Hepatocyte (in vitro differentiated cells): ENCODE measurements around the gene P2RY2. TPM values are rescaled to one million over a fixed set of nuclear protein-coding genes. Genes with fewer than 3 reads are reported as not detected.

ENCODE experiments used
- DNase-seq: peaks from one replicate; pipeline ENCODE4 v3.0.0-alpha.2; 2016; ENCODE audit warnings: low spot score
- H2AFZ ChIP-seq: fragments of 200-600 bp; sonication (generic); 2 replicates; pipeline ENCODE4 v1.6.0; 2016; ENCODE audit warnings: antibody characterized with exemption, mild to moderate bottlenecking
- H3K27ac ChIP-seq: fragments of 200-600 bp; sonication (generic); 2 replicates; pipeline ENCODE4 v1.5.1; 2016; ENCODE audit warnings: mild to moderate bottlenecking
- H3K27me3 ChIP-seq: fragments of 200-600 bp; sonication (generic); 2 replicates; pipeline ENCODE4 v1.6.1; 2016
- H3K36me3 ChIP-seq: fragments of 200-600 bp; sonication (generic); replicated peaks from 2 replicates; pipeline ENCODE4 v1.5.1; 2016; ENCODE audit warnings: low read depth; ENCODE audit not compliant: insufficient read depth
- H3K4me1 ChIP-seq: fragments of 200-600 bp; sonication (generic); 2 replicates; pipeline ENCODE4 v1.5.1; 2016; ENCODE audit warnings: mild to moderate bottlenecking, moderate library complexity; ENCODE audit not compliant: insufficient read depth
- H3K4me2 ChIP-seq: fragments of 200-600 bp; sonication (generic); 2 replicates; pipeline ENCODE4 v1.6.0; 2016
- H3K4me3 ChIP-seq: fragments of 200-600 bp; sonication (generic); 2 replicates; pipeline ENCODE4 v1.5.1; 2016; ENCODE audit warnings: mild to moderate bottlenecking
- H3K79me2 ChIP-seq: fragments of 200-600 bp; sonication (generic); 2 replicates; pipeline ENCODE4 v1.6.0; 2017; ENCODE audit warnings: mild to moderate bottlenecking
- H3K9me2 ChIP-seq: fragments of 200-600 bp; sonication (generic); replicated peaks from 2 replicates; pipeline ENCODE4 v1.6.0; 2017; ENCODE audit warnings: mild to moderate bottlenecking; ENCODE audit not compliant: insufficient read depth
- H3K9me3 ChIP-seq: fragments of 200-600 bp; sonication (generic); 2 replicates; pipeline ENCODE4 v1.5.1; 2016; ENCODE audit warnings: low read depth, mild to moderate bottlenecking
- H4K20me1 ChIP-seq: fragments of 200-600 bp; sonication (generic); 2 replicates; pipeline ENCODE4 v1.6.0; 2016; ENCODE audit warnings: mild to moderate bottlenecking; ENCODE audit not compliant: insufficient read depth, poor library complexity, severe bottlenecking
- EZH2 ChIP-seq: fragments of 200-600 bp; sonication (generic); IDR thresholded peaks from 2 replicates; pipeline ENCODE4 v1.6.1; 2016; ENCODE audit warnings: antibody characterized with exemption, mild to moderate bottlenecking, borderline replicate concordance
- EZH2phosphoT487 ChIP-seq: fragments of 200-600 bp; sonication (generic); IDR thresholded peaks from one replicate; pipeline ENCODE4 v1.6.1; 2018; ENCODE audit warnings: antibody characterized with exemption, mild to moderate bottlenecking, low read depth, moderate library complexity; ENCODE audit not compliant: unreplicated experiment, severe bottlenecking
- WGBS: methylation state at CpG from one replicate; pipeline ENCODE4 v1.1.6; 2016; ENCODE audit warnings: low lambda C conversion rate; ENCODE audit errors: missing lambda C conversion rate; 5-methylcytosine and 5-hydroxymethylcytosine counted together
- polyA plus RNA-seq: library from polyadenylated mRNA; unstranded; fragments of >200 nt; fragmentation: Nextera tagmentation; extraction: Ambion mirVana; gene quantifications from 2 replicates; pipeline ENCODE4 v1.2.1, GENCODE V29; 2016
- total RNA-seq: library from RNA; depleted of rRNA; stranded (reverse); fragments of >200 nt; gene quantifications from 2 replicates; pipeline ENCODE4 v1.2.3, GENCODE V29; 2014
- TF ChIP-seq, protein P1 (sequence below): fragments of 200-600 bp; sonication (generic); IDR thresholded peaks from 2 replicates; pipeline ENCODE4 v1.5.1; 2016; ENCODE audit warnings: antibody characterized with exemption, mild to moderate bottlenecking; ENCODE audit not compliant: poor library complexity

The P2RY2 gene
- total and polyA plus RNA-seq, 2 experiments from 2014 or later: 2.5 to 6.3 TPM

DNA sequence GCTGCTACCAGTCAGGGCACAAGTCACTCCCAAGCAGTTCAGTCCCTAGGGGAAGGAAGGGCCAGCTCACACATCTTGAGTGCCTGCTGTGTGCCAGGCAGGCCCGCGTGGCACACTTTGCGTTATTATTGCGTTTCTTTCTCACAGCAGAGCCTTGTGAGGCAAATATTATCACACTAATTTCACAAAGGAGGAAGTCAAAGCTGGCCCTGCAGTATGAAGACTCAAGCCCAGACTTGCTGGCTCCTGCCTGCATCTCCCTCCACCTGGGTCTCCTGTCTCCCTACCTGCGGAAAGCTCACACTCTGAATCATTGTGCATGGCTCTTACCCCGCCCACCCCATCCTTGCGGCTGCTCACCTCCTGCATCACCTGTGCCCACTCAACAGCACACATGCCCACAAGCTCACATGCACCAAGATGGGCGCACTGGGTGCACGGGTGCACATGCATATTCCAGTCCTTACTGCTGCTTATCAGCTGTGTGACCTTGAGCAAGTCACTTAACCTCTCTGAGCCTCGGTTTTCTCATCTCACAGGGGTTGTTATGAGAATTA lies 31.7 kb upstream of the P2RY2 start:
- no peak for DNase-seq
- Histone ChIP-seq H3K27ac (no peak overlapping the region), H3K9me2 (no peaks in the 10 kb centered on the region), H3K4me2 (no peak overlapping the region), H3K36me3 (no peaks in the 10 kb centered on the region), H2AFZ (no peak overlapping the region), H3K27me3 (no peaks in the 10 kb centered on the region), H3K9me3 (no peaks in the 10 kb centered on the region), H3K4me3 (no peak overlapping the region), H3K4me1 (no peaks in the 10 kb centered on the region), H3K79me2 (no peaks in the 10 kb centered on the region), H4K20me1 (no peaks in the 10 kb centered on the region)
- 87% methylated on average over 10 of the region's 10 CpGs for WGBS
- no peak for TF ChIP-seq EZH2phosphoT487

DNA sequence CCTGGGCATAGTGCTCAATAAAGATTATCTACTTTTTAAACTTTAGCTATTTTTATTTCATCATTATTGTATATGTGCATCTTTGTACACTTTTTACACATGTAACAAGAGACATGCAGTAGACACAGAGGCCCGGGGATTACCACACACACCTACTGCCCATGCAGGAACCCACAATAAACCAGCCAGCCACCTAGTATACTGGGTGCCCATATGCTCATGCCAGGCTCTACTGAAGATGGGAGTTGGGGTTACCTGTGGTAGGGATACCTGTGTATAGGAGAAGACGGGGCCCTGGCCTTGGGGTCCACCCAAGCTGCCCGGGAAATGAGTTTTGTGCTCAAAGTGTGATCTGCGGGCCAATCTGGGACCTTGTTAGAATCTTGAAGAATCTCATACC lies 31.2 kb upstream of the P2RY2 start:
- H3K9me2 ChIP-seq: no peaks in the 10 kb centered on the region
- no peak for DNase-seq
- 57% methylated on average over 4 of the region's 4 CpGs for WGBS
- H3K79me2 ChIP-seq: no peaks in the 10 kb centered on the region
- H2AFZ ChIP-seq: no peak overlapping the region
- no peak overlapping the region for H3K4me3 ChIP-seq
- no peaks in the 10 kb centered on the region for H3K9me3 ChIP-seq
- H4K20me1 ChIP-seq: no peaks in the 10 kb centered on the region
- no peaks in the 10 kb centered on the region for H3K36me3 ChIP-seq
- H3K4me2 ChIP-seq: no peak overlapping the region
- H3K4me1 ChIP-seq: no peaks in the 10 kb centered on the region
- no peak overlapping the region for H3K27ac ChIP-seq
- TF ChIP-seq, protein P1, sequence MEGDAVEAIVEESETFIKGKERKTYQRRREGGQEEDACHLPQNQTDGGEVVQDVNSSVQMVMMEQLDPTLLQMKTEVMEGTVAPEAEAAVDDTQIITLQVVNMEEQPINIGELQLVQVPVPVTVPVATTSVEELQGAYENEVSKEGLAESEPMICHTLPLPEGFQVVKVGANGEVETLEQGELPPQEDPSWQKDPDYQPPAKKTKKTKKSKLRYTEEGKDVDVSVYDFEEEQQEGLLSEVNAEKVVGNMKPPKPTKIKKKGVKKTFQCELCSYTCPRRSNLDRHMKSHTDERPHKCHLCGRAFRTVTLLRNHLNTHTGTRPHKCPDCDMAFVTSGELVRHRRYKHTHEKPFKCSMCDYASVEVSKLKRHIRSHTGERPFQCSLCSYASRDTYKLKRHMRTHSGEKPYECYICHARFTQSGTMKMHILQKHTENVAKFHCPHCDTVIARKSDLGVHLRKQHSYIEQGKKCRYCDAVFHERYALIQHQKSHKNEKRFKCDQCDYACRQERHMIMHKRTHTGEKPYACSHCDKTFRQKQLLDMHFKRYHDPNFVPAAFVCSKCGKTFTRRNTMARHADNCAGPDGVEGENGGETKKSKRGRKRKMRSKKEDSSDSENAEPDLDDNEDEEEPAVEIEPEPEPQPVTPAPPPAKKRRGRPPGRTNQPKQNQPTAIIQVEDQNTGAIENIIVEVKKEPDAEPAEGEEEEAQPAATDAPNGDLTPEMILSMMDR: no peak
- no peak for TF ChIP-seq EZH2phosphoT487
- no peak for TF ChIP-seq EZH2
- H3K27me3 ChIP-seq: no peaks in the 10 kb centered on the region

DNA sequence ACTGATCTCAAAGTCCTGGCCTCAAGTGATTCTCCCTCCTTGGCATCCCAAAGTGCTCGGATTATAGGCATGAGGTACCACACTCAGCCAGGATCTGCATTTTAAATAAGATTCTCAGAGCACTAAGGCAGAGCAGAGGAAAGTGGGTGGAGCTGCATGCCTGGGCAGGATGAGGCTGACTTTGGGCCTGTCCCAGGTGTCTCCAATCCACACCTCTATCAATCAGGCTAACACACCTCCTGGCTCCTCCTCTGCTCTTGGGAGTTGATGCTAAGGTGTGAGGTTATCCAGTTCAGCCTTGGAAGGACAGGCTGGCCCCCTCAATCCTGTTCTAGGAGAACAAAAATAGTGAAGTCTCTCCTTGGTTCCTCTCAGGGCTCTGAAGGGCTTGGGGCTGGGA lies 30.2 kb upstream of the P2RY2 start:
- TF ChIP-seq EZH2phosphoT487 (no peak), EZH2 (no peak)
- TF ChIP-seq, protein P1: no peak
- no peak overlapping the region for H2AFZ ChIP-seq
- 76% methylated on average over 1 of the region's 1 CpG for WGBS

DNA sequence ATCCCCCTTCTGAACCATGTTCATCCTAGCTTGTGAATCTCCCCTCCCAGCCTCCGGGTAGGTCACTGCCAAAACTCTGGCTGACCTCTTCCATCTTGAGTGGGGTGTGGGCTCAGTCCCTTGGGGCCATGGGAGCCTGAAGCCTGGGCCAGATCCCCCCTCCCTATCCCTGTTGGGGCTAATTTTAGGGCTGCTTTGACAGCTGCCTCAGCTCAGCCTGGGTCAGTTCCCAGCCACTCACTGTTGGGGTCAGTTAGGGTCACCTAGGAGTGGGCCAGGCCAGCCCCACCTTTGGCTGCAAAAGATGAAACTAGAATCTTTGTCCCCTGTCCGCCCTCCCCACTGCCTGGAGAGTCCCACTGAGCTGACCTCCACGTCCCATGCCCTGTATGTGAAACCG lies 29.8 kb upstream of the P2RY2 start:
- Histone ChIP-seq H3K4me1 (no peaks in the 10 kb centered on the region), H3K27ac (no peak overlapping the region), H3K79me2 (no peaks in the 10 kb centered on the region), H3K27me3 (no peaks in the 10 kb centered on the region), H4K20me1 (no peaks in the 10 kb centered on the region), H3K9me2 (no peaks in the 10 kb centered on the region), H3K9me3 (no peaks in the 10 kb centered on the region), H3K36me3 (no peaks in the 10 kb centered on the region), H3K4me2 (no peak overlapping the region), H3K4me3 (no peak overlapping the region), H2AFZ (no peak overlapping the region)
- DNase-seq: no peak
- 92% methylated on average over 4 of the region's 4 CpGs for whole genome bisulfite sequencing
- TF ChIP-seq, protein P1: no peak
- TF ChIP-seq EZH2 (no peak), EZH2phosphoT487 (no peak)

More for the DNA sequence above, 30.2 kb upstream of the P2RY2 start:
- Histone ChIP-seq H3K4me3 (no peak overlapping the region), H3K4me2 (no peak overlapping the region), H3K79me2 (no peaks in the 10 kb centered on the region), H3K27ac (no peak overlapping the region), H3K9me3 (no peaks in the 10 kb centered on the region), H3K27me3 (no peaks in the 10 kb centered on the region), H3K36me3 (no peaks in the 10 kb centered on the region), H3K4me1 (no peaks in the 10 kb centered on the region), H4K20me1 (no peaks in the 10 kb centered on the region), H3K9me2 (no peaks in the 10 kb centered on the region)
- DNase-seq: no peak
